ENCODE data around the gene CHID1.

CHID1 gene

GRCh38 chr11:829847-830294 is 80.7 kb downstream of the CHID1 start:
- Histone ChIP-seq H3K9me3 (ENCODE audit: insufficient read depth, low read length) (no peaks in the 10 kb centered on the region), H3K79me2 (ENCODE audit: insufficient read depth, low read length) (no peaks in the 10 kb centered on the region), H3K4me2 (ENCODE audit: low read depth, low read length, poor library complexity, severe bottlenecking) (peak overlapping the region; percentile 50), H3K27ac (ENCODE audit: low read depth, low read length) (no peak overlapping the region), H4K20me1 (ENCODE audit: low read depth, low read length) (no peaks in the 10 kb centered on the region), H3K9ac (ENCODE audit: low read length) (peak overlapping the region; percentile 1; the same call in 1 of the 2 replicates), H3K36me3 (ENCODE audit: low read length) (no peaks in the 10 kb centered on the region), H3K27me3 (ENCODE audit: low read length) (no peaks in the 10 kb centered on the region), H3K9me2 (replicated peaks; ENCODE audit: insufficient read depth, low read length) (no peaks in the 10 kb centered on the region), H3F3A (ENCODE audit: insufficient read depth) (no peaks in the 10 kb centered on the region), H2AFZ (ENCODE audit: low read depth, low read length, severe bottlenecking) (no peak overlapping the region), H3K4me3 (ENCODE audit: insufficient read depth, low read length, poor library complexity, severe bottlenecking) (peak overlapping the region; percentile 24)
- TF ChIP-seq EZH2phosphoT487 (conservative IDR thresholded peaks at IDR 0.05; ENCODE audit: low read length) (no peak; the same call in 1 of the 2 replicates), CTCF (IDR thresholded peaks at IDR 0.05; ENCODE audit: insufficient read depth, low read length, poor library complexity, severe bottlenecking) (no peak)

- H3K9me2 ChIP-seq (replicated peaks; ENCODE audit: insufficient read depth, low read length), result no peaks in the 10 kb centered on the region
- H2AFZ ChIP-seq (ENCODE audit: low read depth, low read length, severe bottlenecking), result no peak overlapping the region
- H3K79me2 ChIP-seq (ENCODE audit: insufficient read depth, low read length), result no peaks in the 10 kb centered on the region
- TF ChIP-seq CTCF (IDR thresholded peaks at IDR 0.05; ENCODE audit: insufficient read depth, low read length, poor library complexity, severe bottlenecking) (no peak), EZH2phosphoT487 (conservative IDR thresholded peaks at IDR 0.05; ENCODE audit: low read length) (0 out of 2 replicates have a peak, but pooled peaks have one; percentile 73)
- no peaks in the 10 kb centered on the region for H3K9me3 ChIP-seq (ENCODE audit: insufficient read depth, low read length)
- peak overlapping the region; percentile 50 for H3K4me2 ChIP-seq (ENCODE audit: low read depth, low read length, poor library complexity, severe bottlenecking)
- H3K27ac ChIP-seq (ENCODE audit: low read depth, low read length), result no peak overlapping the region
- H3K4me3 ChIP-seq (ENCODE audit: insufficient read depth, low read length, poor library complexity, severe bottlenecking), result no peak overlapping the region
- H3K27me3 ChIP-seq (ENCODE audit: low read length), result no peaks in the 10 kb centered on the region
- H3K9ac ChIP-seq (ENCODE audit: low read length), result peak overlapping the region; percentile 1; the same call in 1 of the 2 replicates
- H3F3A ChIP-seq (ENCODE audit: insufficient read depth), result no peaks in the 10 kb centered on the region
- no peaks in the 10 kb centered on the region for H4K20me1 ChIP-seq (ENCODE audit: low read depth, low read length)
- no peaks in the 10 kb centered on the region for H3K36me3 ChIP-seq (ENCODE audit: low read length)
Measured at GRCh38 chr11:829176-829846, 81.3 kb downstream of the CHID1 start.

GRCh38 chr11:828506-829175 is 82.0 kb downstream of the CHID1 start:
- no peaks in the 10 kb centered on the region for H3K9me2 ChIP-seq (replicated peaks; ENCODE audit: insufficient read depth, low read length)
- no peak overlapping the region for H2AFZ ChIP-seq (ENCODE audit: low read depth, low read length, severe bottlenecking)
- no peaks in the 10 kb centered on the region for H3K36me3 ChIP-seq (ENCODE audit: low read length)
- no peaks in the 10 kb centered on the region for H4K20me1 ChIP-seq (ENCODE audit: low read depth, low read length)
- no peaks in the 10 kb centered on the region for H3K27me3 ChIP-seq (ENCODE audit: low read length)
- no peak overlapping the region for H3K27ac ChIP-seq (ENCODE audit: low read depth, low read length)
- H3F3A ChIP-seq (ENCODE audit: insufficient read depth), result no peaks in the 10 kb centered on the region
- no peak overlapping the region for H3K4me3 ChIP-seq (ENCODE audit: insufficient read depth, low read length, poor library complexity, severe bottlenecking)
- no peaks in the 10 kb centered on the region for H3K9me3 ChIP-seq (ENCODE audit: insufficient read depth, low read length)
- TF ChIP-seq EZH2phosphoT487 (conservative IDR thresholded peaks at IDR 0.05; ENCODE audit: low read length), result no peak
- TF ChIP-seq CTCF (IDR thresholded peaks at IDR 0.05; ENCODE audit: insufficient read depth, low read length, poor library complexity, severe bottlenecking), result no peak
- no peak overlapping the region for H3K4me2 ChIP-seq (ENCODE audit: low read depth, low read length, poor library complexity, severe bottlenecking)
- no peak overlapping the region for H3K9ac ChIP-seq (ENCODE audit: low read length)
- H3K79me2 ChIP-seq (ENCODE audit: insufficient read depth, low read length), result no peaks in the 10 kb centered on the region
